Lower leg skin (tissue), 4 donors: ENCODE data around the gene RPE65. TPM values are rescaled to one million over a fixed set of nuclear protein-coding genes. Genes with fewer than 3 reads are reported as not detected.
"Not testable (repeated sequence)": the region's sequence is repeated elsewhere in the genome, so short reads cannot be mapped to it uniquely, and the experiment has no call there.

ENCODE experiments used
- DNase-seq, 2 donors: peaks; one replicate each; pipeline ENCODE4 v3.0.0-alpha.2; 2019; ENCODE audit warnings: low spot score in 2 of 2
- H3K4me3 ChIP-seq: fragments of 200-600 bp; sonication (generic); 2 replicates; pipeline ENCODE4 v1.5.1; 2017; ENCODE audit warnings: mild to moderate bottlenecking, low read depth; ENCODE audit not compliant: poor library complexity, severe bottlenecking
- CTCF ChIP-seq, 3 donors: fragments of 450-650 bp; IDR thresholded peaks; one replicate each; pipeline ENCODE4 v1.5.1; 2016; ENCODE audit warnings: antibody characterized with exemption in 3 of 3, mild to moderate bottlenecking in 3 of 3, moderate library complexity in 2 of 3
- POLR2A ChIP-seq, 2 donors: fragments of 450-650 bp; IDR thresholded peaks; one replicate each; pipeline ENCODE4 v1.6.1; 2016 to 2017; ENCODE audit warnings: antibody characterized with exemption in 2 of 2, mild to moderate bottlenecking in 1 of 2, moderate library complexity in 1 of 2
- WGBS, 2 donors: methylation state at CpG; one replicate each; pipeline ENCODE4 v1.1.5; 2018; 5-methylcytosine and 5-hydroxymethylcytosine counted together
- intact Hi-C: fragments of 100-400 bp; cut with DNase I; formaldehyde crosslinking; loops from one replicate; pipeline ENCODE4 v1.15.0; 2023; ENCODE audit warnings: low total_unique reads
- total RNA-seq, 4 donors: library from RNA; depleted of rRNA; stranded (reverse); fragments of >200 nt; gene quantifications; one replicate each; pipeline ENCODE4 v1.1.0, GENCODE V29; 2016

The RPE65 gene
- total RNA-seq, 4 donors from 2014 or later: 0.13 TPM; not detected in 3

GRCh38 chr1:68493193-68493592 is 43.4 kb upstream of the RPE65 start:
- intact Hi-C loops: no loop called here
- 93 to 94% methylated on average over 2 of the region's 2 CpGs for WGBS, 2 donors
- no peak for DNase-seq
- no peak for TF ChIP-seq CTCF (IDR thresholded peaks at IDR 0.05)
- TF ChIP-seq POLR2A (IDR thresholded peaks at IDR 0.05): no peak
- H3K4me3 ChIP-seq: no peak overlapping the region

GRCh38 chr1:68492255-68492654 is 42.5 kb upstream of the RPE65 start:
- H3K4me3 ChIP-seq, intact Hi-C loops, DNase-seq: not testable (repeated sequence)
- WGBS, 2 donors: 94 to 97% methylated on average over 6 of the region's 6 CpGs

GRCh38 chr1:68490046-68490651 is 40.4 kb upstream of the RPE65 start:
- H3K4me3 ChIP-seq: no peak overlapping the region
- no peak for TF ChIP-seq POLR2A (IDR thresholded peaks at IDR 0.05)
- TF ChIP-seq CTCF (IDR thresholded peaks at IDR 0.05): no peak
- intact Hi-C loops: no loop called here
- DNase-seq: no peak
- WGBS, 2 donors: 89 to 97% methylated on average over 2 of the region's 2 CpGs

- 33 to 48% methylated on average over 3 of the region's 3 CpGs for WGBS, 2 donors
- DNase-seq: no peak
- TF ChIP-seq CTCF (IDR thresholded peaks at IDR 0.05) (no peak), POLR2A (IDR thresholded peaks at IDR 0.05) (no peak)
- intact Hi-C loops: no loop called here
- no peak overlapping the region for H3K4me3 ChIP-seq
Observed at GRCh38 chr1:68485431-68486022, 35.8 kb upstream of the RPE65 start.

- 97% methylated on average over 1 of the region's 1 CpG for WGBS, 2 donors
Observed at GRCh38 chr1:68484618-68485017, 34.9 kb upstream of the RPE65 start.

GRCh38 chr1:68481041-68481440 is 31.3 kb upstream of the RPE65 start:
- no peak for DNase-seq
- intact Hi-C loops: no loop called here
- no peak overlapping the region for H3K4me3 ChIP-seq
- 75 to 92% methylated on average over 3 of the region's 3 CpGs for WGBS, 2 donors
- TF ChIP-seq POLR2A (IDR thresholded peaks at IDR 0.05) (no peak), CTCF (IDR thresholded peaks at IDR 0.05) (no peak)

More at GRCh38 chr1:68484618-68485017, 34.9 kb upstream of the RPE65 start:
- TF ChIP-seq POLR2A (IDR thresholded peaks at IDR 0.05) (no peak), CTCF (IDR thresholded peaks at IDR 0.05) (no peak)
- no peak overlapping the region for H3K4me3 ChIP-seq
- no peak for DNase-seq
- intact Hi-C loops: no loop called here
